HEK293T (cell line): Measurements from ENCODE around the gene FNBP1L.

Experiments used
- BHLHE40 ChIP-seq: fragments of 450-650 bp; IDR thresholded peaks from 2 replicates; pipeline ENCODE4 v1.6.1; 2016; ENCODE audit warnings: mild to moderate bottlenecking, moderate library complexity, borderline replicate concordance
- FOXK2 ChIP-seq: fragments of 450-650 bp; IDR thresholded peaks from 2 replicates; pipeline ENCODE4 v1.6.1; 2016; ENCODE audit warnings: mild to moderate bottlenecking
- L3MBTL2 ChIP-seq: fragments of 450-650 bp; conservative IDR thresholded peaks from 2 replicates; pipeline ENCODE4 v1.6.1; 2016; ENCODE audit warnings: mild to moderate bottlenecking
- NFRKB ChIP-seq: fragments of 450-650 bp; IDR thresholded peaks from 2 replicates; pipeline ENCODE4 v1.6.1; 2016; ENCODE audit warnings: mild to moderate bottlenecking, moderate library complexity
- SP1 ChIP-seq: fragments of 450-650 bp; IDR thresholded peaks from 2 replicates; pipeline ENCODE4 v1.6.1; 2017

DNA sequence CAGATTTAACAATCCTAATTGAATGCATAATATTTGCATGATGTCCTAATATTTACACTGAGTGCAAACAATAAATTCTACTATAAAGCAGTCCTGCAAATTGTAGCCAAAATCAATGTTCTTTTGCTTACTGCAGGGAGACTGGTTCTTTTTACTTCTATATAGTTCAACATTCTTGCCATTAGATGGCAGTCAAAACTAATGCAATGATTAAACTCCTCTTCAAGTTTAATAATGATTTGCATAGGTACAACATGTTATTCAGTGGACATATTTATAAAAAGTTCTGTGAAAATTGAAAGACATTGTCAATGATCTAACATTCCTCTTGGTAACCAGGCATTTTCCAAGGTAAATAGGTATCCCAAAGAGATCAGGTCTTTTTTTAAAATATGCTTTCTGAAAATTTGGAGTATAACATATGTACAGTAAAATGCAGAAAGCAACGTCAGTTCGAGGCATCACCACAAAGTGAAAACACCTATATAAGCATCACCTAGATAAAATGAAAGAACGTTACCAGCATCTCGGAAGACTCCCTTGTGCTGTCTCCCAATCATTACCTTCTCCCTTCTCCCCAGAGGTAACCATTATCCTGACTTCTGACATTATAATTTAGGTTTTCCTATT, 9.8 kb upstream of the FNBP1L start:
- TF ChIP-seq NFRKB (no peak), L3MBTL2 (no peak), BHLHE40 (no peak), SP1 (no peak), FOXK2 (no peak)
